Measurements from ENCODE around the gene ATP1B3.

DNA sequence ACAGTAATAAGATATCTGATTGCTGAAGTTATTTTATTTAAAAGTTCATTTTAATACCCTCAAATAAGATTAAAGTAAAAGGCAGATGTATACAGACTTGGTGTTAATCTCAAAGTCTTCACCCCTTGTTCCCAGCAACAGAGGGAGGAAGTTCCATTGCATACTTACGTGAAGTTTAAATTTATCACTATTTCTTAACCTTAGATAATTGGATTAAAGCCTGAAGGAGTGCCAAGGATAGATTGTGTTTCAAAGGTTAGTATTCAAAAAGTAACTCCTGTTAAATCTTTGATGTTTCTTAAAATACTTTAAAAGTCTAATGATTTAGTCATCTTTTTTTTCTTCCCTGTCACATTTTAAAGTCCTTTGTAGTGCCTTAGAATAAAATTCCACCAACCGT, 39.3 kb downstream of the ATP1B3 start:
- TF ChIP-seq CTCF (tag by site-specific recombination; IDR thresholded peaks at IDR 0.05) (no peak), ZNF248 (tag by site-specific recombination; IDR thresholded peaks at IDR 0.05) (no peak), ZNF624 (tag by site-specific recombination; IDR thresholded peaks at IDR 0.05) (no peak), ZNF555 (tag by site-specific recombination; conservative IDR thresholded peaks at IDR 0.05) (no peak), ZNF274 (IDR thresholded peaks at IDR 0.05; ENCODE audit: low read length) (no peak), ZNF274 (tag by site-specific recombination; IDR thresholded peaks at IDR 0.05; ENCODE audit: borderline replicate concordance) (no peak), FEZF1 (tag by site-specific recombination; IDR thresholded peaks at IDR 0.05) (no peak), PRDM10 (tag by site-specific recombination; IDR thresholded peaks at IDR 0.05) (no peak), ZNF48 (tag by site-specific recombination; IDR thresholded peaks at IDR 0.05) (no peak), IKZF3 (tag by site-specific recombination; IDR thresholded peaks at IDR 0.05) (no peak), ZNF561 (tag by site-specific recombination; IDR thresholded peaks at IDR 0.05; ENCODE audit: borderline replicate concordance) (no peak), ZNF777 (tag by site-specific recombination; IDR thresholded peaks at IDR 0.05; ENCODE audit: borderline replicate concordance) (no peak), BCL11B (tag by site-specific recombination; IDR thresholded peaks at IDR 0.05; ENCODE audit: low read depth) (no peak)
- TF ChIP-seq, protein P1, sequence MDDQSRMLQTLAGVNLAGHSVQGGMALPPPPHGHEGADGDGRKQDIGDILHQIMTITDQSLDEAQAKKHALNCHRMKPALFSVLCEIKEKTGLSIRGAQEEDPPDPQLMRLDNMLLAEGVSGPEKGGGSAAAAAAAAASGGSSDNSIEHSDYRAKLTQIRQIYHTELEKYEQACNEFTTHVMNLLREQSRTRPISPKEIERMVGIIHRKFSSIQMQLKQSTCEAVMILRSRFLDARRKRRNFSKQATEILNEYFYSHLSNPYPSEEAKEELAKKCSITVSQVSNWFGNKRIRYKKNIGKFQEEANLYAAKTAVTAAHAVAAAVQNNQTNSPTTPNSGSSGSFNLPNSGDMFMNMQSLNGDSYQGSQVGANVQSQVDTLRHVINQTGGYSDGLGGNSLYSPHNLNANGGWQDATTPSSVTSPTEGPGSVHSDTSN (CRISPR knock-in tag; IDR thresholded peaks at IDR 0.05): no peak
- TF ChIP-seq, protein P2, sequence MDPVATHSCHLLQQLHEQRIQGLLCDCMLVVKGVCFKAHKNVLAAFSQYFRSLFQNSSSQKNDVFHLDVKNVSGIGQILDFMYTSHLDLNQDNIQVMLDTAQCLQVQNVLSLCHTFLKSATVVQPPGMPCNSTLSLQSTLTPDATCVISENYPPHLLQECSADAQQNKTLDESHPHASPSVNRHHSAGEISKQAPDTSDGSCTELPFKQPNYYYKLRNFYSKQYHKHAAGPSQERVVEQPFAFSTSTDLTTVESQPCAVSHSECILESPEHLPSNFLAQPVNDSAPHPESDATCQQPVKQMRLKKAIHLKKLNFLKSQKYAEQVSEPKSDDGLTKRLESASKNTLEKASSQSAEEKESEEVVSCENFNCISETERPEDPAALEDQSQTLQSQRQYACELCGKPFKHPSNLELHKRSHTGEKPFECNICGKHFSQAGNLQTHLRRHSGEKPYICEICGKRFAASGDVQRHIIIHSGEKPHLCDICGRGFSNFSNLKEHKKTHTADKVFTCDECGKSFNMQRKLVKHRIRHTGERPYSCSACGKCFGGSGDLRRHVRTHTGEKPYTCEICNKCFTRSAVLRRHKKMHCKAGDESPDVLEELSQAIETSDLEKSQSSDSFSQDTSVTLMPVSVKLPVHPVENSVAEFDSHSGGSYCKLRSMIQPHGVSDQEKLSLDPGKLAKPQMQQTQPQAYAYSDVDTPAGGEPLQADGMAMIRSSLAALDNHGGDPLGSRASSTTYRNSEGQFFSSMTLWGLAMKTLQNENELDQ (tag by site-specific recombination; IDR thresholded peaks at IDR 0.05; ENCODE audit: low read depth): no peak
